Activated CD4-positive, alpha-beta T cell treated with anti-CD3 and anti-CD28 coated beads, Interleukin-2, amount 10 ng/mL, durations not matched to agents 24 days and 14 days (primary cell): ENCODE data around the gene PLXNC1. TPM values are rescaled to one million over a fixed set of nuclear protein-coding genes. Genes with fewer than 3 reads are reported as not detected.

Source experiments
- DNase-seq: peaks from one replicate; pipeline ENCODE4 v3.0.0; 2022
- H3K27ac Mint-ChIP-seq: one replicate; pipeline ENCODE4 v1.8.0; 2022; ENCODE audit warnings: mild to moderate bottlenecking, mixed read lengths
- H3K27me3 Mint-ChIP-seq: one replicate; pipeline ENCODE4 v1.8.0; 2022; ENCODE audit warnings: mixed read lengths
- H3K36me3 Mint-ChIP-seq: one replicate; pipeline ENCODE4 v1.8.0; 2022; ENCODE audit warnings: low read depth, mild to moderate bottlenecking, mixed read lengths
- H3K4me1 Mint-ChIP-seq: one replicate; pipeline ENCODE4 v1.8.0; 2021; ENCODE audit warnings: mixed read lengths
- H3K4me3 Mint-ChIP-seq: one replicate; pipeline ENCODE4 v1.8.0; 2022; ENCODE audit warnings: mild to moderate bottlenecking, moderate library complexity, mixed read lengths
- H3K9me3 Mint-ChIP-seq: one replicate; pipeline ENCODE4 v1.8.0; 2021; ENCODE audit warnings: mixed read lengths
- intact Hi-C: fragments of 100-400 bp; cut with micrococcal nuclease; formaldehyde crosslinking; loops from one replicate; pipeline ENCODE4 v1.15.1; 2023
- total RNA-seq: library from RNA; stranded (reverse); gene quantifications from 2 replicates; pipeline ENCODE4 v1.2.3, GENCODE V29; 2022

Gene PLXNC1
- total RNA-seq, 1 donor from 2014 or later = 16.0 TPM

GRCh38 chr12:94143438-94143837 lies 4.9 kb upstream of the PLXNC1 start:
- no peaks in the 10 kb centered on the region for H3K9me3 Mint-ChIP-seq
- intact Hi-C loops = loop anchor here (5.0 to 10.0 kb wide), 3 partner anchors 289 to 621 kb away; no protein-coding TSS in a partner anchor
- H3K27me3 Mint-ChIP-seq = peaks cover 28% of the 10 kb centered on the region
- H3K27ac Mint-ChIP-seq = no peak overlapping the region
- H3K4me3 Mint-ChIP-seq = no peak overlapping the region
- H3K36me3 Mint-ChIP-seq = no peaks in the 10 kb centered on the region
- peaks cover 13% of the 10 kb centered on the region for H3K4me1 Mint-ChIP-seq
- DNase-seq = no peak

- intact Hi-C loops = loop anchor here (5.0 to 10.0 kb wide), 3 partner anchors 288 to 621 kb away; no protein-coding TSS in a partner anchor
- Mint-ChIP-seq H3K4me3 (no peak overlapping the region), H3K4me1 (peaks cover 13% of the 10 kb centered on the region), H3K9me3 (no peaks in the 10 kb centered on the region), H3K27ac (no peak overlapping the region), H3K36me3 (no peaks in the 10 kb centered on the region), H3K27me3 (peaks cover 28% of the 10 kb centered on the region)
- DNase-seq = no peak
Measured at GRCh38 chr12:94143951-94144350, 4.4 kb upstream of the PLXNC1 start.

- Mint-ChIP-seq H3K27me3 (peaks cover 28% of the 10 kb centered on the region), H3K27ac (no peak overlapping the region), H3K36me3 (no peaks in the 10 kb centered on the region), H3K9me3 (no peaks in the 10 kb centered on the region), H3K4me3 (no peak overlapping the region), H3K4me1 (peaks cover 13% of the 10 kb centered on the region)
- no peak for DNase-seq
- intact Hi-C loops = loop anchor here (5.0 to 10.0 kb wide), 4 partner anchors 228 to 620 kb away; no protein-coding TSS in a partner anchor
Measured at GRCh38 chr12:94144781-94145180, 3.6 kb upstream of the PLXNC1 start.

- Mint-ChIP-seq H3K36me3 (no peaks in the 10 kb centered on the region), H3K4me3 (no peak overlapping the region), H3K9me3 (no peaks in the 10 kb centered on the region), H3K27ac (no peak overlapping the region), H3K4me1 (peaks cover 15% of the 10 kb centered on the region), H3K27me3 (peaks cover 28% of the 10 kb centered on the region)
- intact Hi-C loops = loop anchor here (5.0 to 10.0 kb wide), 3 partner anchors 227 to 619 kb away; no protein-coding TSS in a partner anchor
- peak; percentile 64 for DNase-seq
Measured at GRCh38 chr12:94145191-94145983, 3.0 kb upstream of the PLXNC1 start.

GRCh38 chr12:94146166-94146936 lies 2.0 kb upstream of the PLXNC1 start:
- Mint-ChIP-seq H3K9me3 (no peaks in the 10 kb centered on the region), H3K4me3 (peak overlapping the region; percentile 0), H3K27me3 (peaks cover 31% of the 10 kb centered on the region), H3K36me3 (peaks cover under 1% of the 10 kb centered on the region), H3K27ac (no peak overlapping the region), H3K4me1 (peaks cover 23% of the 10 kb centered on the region)
- DNase-seq = no peak
- intact Hi-C loops = loop anchor here (1.0 to 10.0 kb wide), 4 partner anchors 226 to 618 kb away; no protein-coding TSS in a partner anchor

- no peaks in the 10 kb centered on the region for H3K9me3 Mint-ChIP-seq
- H3K27ac Mint-ChIP-seq = peak overlapping the region; percentile 67
- H3K4me1 Mint-ChIP-seq = peaks cover 30% of the 10 kb centered on the region
- intact Hi-C loops = loop anchor here (5.0 to 10.0 kb wide), 3 partner anchors 225 to 617 kb away; no protein-coding TSS in a partner anchor
- H3K27me3 Mint-ChIP-seq = peaks cover 31% of the 10 kb centered on the region
- H3K4me3 Mint-ChIP-seq = peak overlapping the region; percentile 81
- no peak for DNase-seq
- peaks cover 3% of the 10 kb centered on the region for H3K36me3 Mint-ChIP-seq
Measured at GRCh38 chr12:94147387-94147990, 888 bp upstream of the PLXNC1 start.

GRCh38 chr12:94148739-94149118 lies 352 bp downstream of the PLXNC1 start:
- Mint-ChIP-seq H3K36me3 (peaks cover 12% of the 10 kb centered on the region), H3K4me3 (peak overlapping the region; percentile 97), H3K27ac (peak overlapping the region; percentile 62), H3K9me3 (no peaks in the 10 kb centered on the region), H3K27me3 (peaks cover 21% of the 10 kb centered on the region), H3K4me1 (peaks cover 33% of the 10 kb centered on the region)
- intact Hi-C loops = loop anchor here (1.0 to 10.0 kb wide), 8 partner anchors 60 to 616 kb away; no protein-coding TSS in a partner anchor
- DNase-seq = no peak

DNA sequence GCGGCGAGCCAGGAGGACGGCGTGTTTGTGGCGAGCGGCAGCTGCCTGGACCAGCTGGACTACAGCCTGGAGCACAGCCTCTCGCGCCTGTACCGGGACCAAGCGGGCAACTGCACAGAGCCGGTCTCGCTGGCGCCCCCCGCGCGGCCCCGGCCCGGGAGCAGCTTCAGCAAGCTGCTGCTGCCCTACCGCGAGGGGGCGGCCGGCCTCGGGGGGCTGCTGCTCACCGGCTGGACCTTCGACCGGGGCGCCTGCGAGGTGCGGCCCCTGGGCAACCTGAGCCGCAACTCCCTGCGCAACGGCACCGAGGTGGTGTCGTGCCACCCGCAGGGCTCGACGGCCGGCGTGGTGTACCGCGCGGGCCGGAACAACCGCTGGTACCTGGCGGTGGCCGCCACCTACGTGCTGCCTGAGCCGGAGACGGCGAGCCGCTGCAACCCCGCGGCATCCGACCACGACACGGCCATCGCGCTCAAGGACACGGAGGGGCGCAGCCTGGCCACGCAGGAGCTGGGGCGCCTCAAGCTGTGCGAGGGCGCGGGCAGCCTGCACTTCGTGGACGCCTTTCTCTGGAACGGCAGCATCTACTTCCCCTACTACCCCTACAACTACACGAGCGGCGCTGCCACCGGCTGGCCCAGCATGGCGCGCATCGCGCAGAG lies 873 bp downstream of the PLXNC1 start:
- intact Hi-C loops = loop anchor here (2.0 to 10.0 kb wide), 5 partner anchors 156 to 616 kb away; no protein-coding TSS in a partner anchor
- peak overlapping the region; percentile 97 for H3K4me3 Mint-ChIP-seq
- H3K36me3 Mint-ChIP-seq = peaks cover 14% of the 10 kb centered on the region
- H3K4me1 Mint-ChIP-seq = peaks cover 34% of the 10 kb centered on the region
- peak; percentile 86 for DNase-seq
- peak overlapping the region; percentile 62 for H3K27ac Mint-ChIP-seq
- H3K27me3 Mint-ChIP-seq = peaks cover 21% of the 10 kb centered on the region
- no peaks in the 10 kb centered on the region for H3K9me3 Mint-ChIP-seq

GRCh38 chr12:94149781-94150239 lies 1.4 kb downstream of the PLXNC1 start:
- Mint-ChIP-seq H3K27ac (peak overlapping the region; percentile 58), H3K27me3 (peaks cover 19% of the 10 kb centered on the region), H3K9me3 (no peaks in the 10 kb centered on the region), H3K36me3 (peaks cover 14% of the 10 kb centered on the region), H3K4me1 (peaks cover 34% of the 10 kb centered on the region), H3K4me3 (peak overlapping the region; percentile 97)
- intact Hi-C loops = loop anchor here (2.0 to 10.0 kb wide), 6 partner anchors 15 to 615 kb away; no protein-coding TSS in a partner anchor
- DNase-seq = peak; percentile 77

- peak; percentile 83 for DNase-seq
- no peaks in the 10 kb centered on the region for H3K9me3 Mint-ChIP-seq
- peaks cover 33% of the 10 kb centered on the region for H3K4me1 Mint-ChIP-seq
- H3K27ac Mint-ChIP-seq = peak overlapping the region; percentile 86
- H3K4me3 Mint-ChIP-seq = peak overlapping the region; percentile 97
- peaks cover 15% of the 10 kb centered on the region for H3K36me3 Mint-ChIP-seq
- intact Hi-C loops = loop anchor here (2.0 kb wide), 1 partner anchor 14 kb away; no protein-coding TSS in a partner anchor
- H3K27me3 Mint-ChIP-seq = peaks cover 18% of the 10 kb centered on the region
Measured at GRCh38 chr12:94150240-94151121, 2.1 kb downstream of the PLXNC1 start.

GRCh38 chr12:94151582-94151981 lies 3.2 kb downstream of the PLXNC1 start:
- no peak overlapping the region for H3K27ac Mint-ChIP-seq
- H3K27me3 Mint-ChIP-seq = peaks cover 14% of the 10 kb centered on the region
- peak overlapping the region; percentile 97 for H3K4me3 Mint-ChIP-seq
- H3K9me3 Mint-ChIP-seq = no peaks in the 10 kb centered on the region
- intact Hi-C loops = loop anchor here (2.0 kb wide), 1 partner anchor 13 kb away; no protein-coding TSS in a partner anchor
- DNase-seq = no peak
- peaks cover 20% of the 10 kb centered on the region for H3K36me3 Mint-ChIP-seq
- peaks cover 29% of the 10 kb centered on the region for H3K4me1 Mint-ChIP-seq
